K562 (cell line): ENCODE results near the gene CXXC1. TPM values are rescaled to one million over a fixed set of nuclear protein-coding genes. Genes with fewer than 3 reads are reported as not detected.
A peak's percentile ranks its signal among the peaks of the same experiment; 100 is the strongest.

ENCODE experiments used
- ATAC-seq: fragments of 200-7000 bp; cut with Tn5 transposase; 3 replicates; pipeline ENCODE4 v1.9.1; 2020; ENCODE audit warnings: moderate library complexity
- BruUV-seq: library from RNA; stranded (reverse); fragments of 400-500 nt; replicated peaks from 2 replicates; lab custom pipeline; 2021; lab: Mats Ljungman, UMichigan
- CTCF ChIA-PET: fragments of 300-600 bp; formaldehyde crosslinking; extraction: SDS; loops from one replicate; lab custom pipeline; 2021; ENCODE audit warnings: low intra/inter-chr PET ratio; lab: Yijun Ruan, JAX
- POLR2A ChIA-PET: fragments of 300-600, 350-650 bp; sonication (Branson Sonifier 250); formaldehyde crosslinking; extraction: SDS; loops from one replicate; lab custom pipeline; 2021; ENCODE audit warnings: antibody characterized with exemption, inconsistent platforms; lab: Yijun Ruan, JAX
- DNase-seq, 4 experiments: peaks; one replicate each; pipeline versions ENCODE4 v3.0.0 to v3.0.0-alpha.2; 2011 to 2018; ENCODE audit warnings: low spot score in 3 of 4, mixed read lengths in 3 of 4; ENCODE audit errors: extremely low read depth in 1 of 4
- FAIRE-seq: peaks from 2 replicates; lab custom pipeline; 2011; peaks lifted over from hg19 to GRCh38; lab: Jason Lieb, UNC
- H2AFZ ChIP-seq: 2 replicates; pipeline ENCODE4 v1.6.0; 2011; ENCODE audit warnings: low read depth, low read length, control low read depth, inconsistent platforms
- H3K27ac ChIP-seq: fragments of 200-600 bp; 3 replicates; pipeline ENCODE4 v1.8.0; 2011; ENCODE audit warnings: low read depth, mild to moderate bottlenecking, control low read depth, inconsistent platforms, low read length, moderate library complexity, mixed read lengths; ENCODE audit errors: extremely low read depth
- H3K27me3 ChIP-seq, 2 experiments: fragments of 300-600 bp in 1 of 2; 2 replicates in 1 of 2; 3 replicates in 1 of 2; pipeline versions ENCODE4 v1.6.0 to v1.8.0; 2011; ENCODE audit warnings: inconsistent platforms in 2 of 2, low read length in 2 of 2, mild to moderate bottlenecking in 1 of 2, mixed read lengths in 1 of 2, moderate library complexity in 1 of 2; ENCODE audit not compliant: control insufficient read depth in 2 of 2, insufficient read depth in 2 of 2
- H3K36me3 ChIP-seq: fragments of 300-600 bp; 3 replicates; pipeline ENCODE4 v1.8.0; 2011; ENCODE audit warnings: mild to moderate bottlenecking, low read length, inconsistent platforms; ENCODE audit not compliant: control insufficient read depth, insufficient read depth
- H3K4me1 ChIP-seq, 2 experiments: fragments of 200-600 bp in 1 of 2; replicated peaks in 1 of 2; 2 replicates in 1 of 2; 3 replicates in 1 of 2; pipeline versions ENCODE4 v1.5.1 to v1.8.0; 2011; ENCODE audit warnings: inconsistent platforms in 2 of 2, low read length in 2 of 2, mild to moderate bottlenecking in 1 of 2, mixed read lengths in 1 of 2, moderate library complexity in 1 of 2; ENCODE audit not compliant: control insufficient read depth in 2 of 2, insufficient read depth in 2 of 2
- H3K4me2 ChIP-seq: 2 replicates; pipeline ENCODE4 v1.6.1; 2011; ENCODE audit warnings: low read length, control low read depth, inconsistent platforms, mixed read lengths; ENCODE audit not compliant: insufficient read depth
- H3K4me3 ChIP-seq: fragments of 200-600 bp; sonication (generic), shearing (Covaris generic); 2 replicates; pipeline ENCODE4 v1.5.1; 2016; ENCODE audit warnings: control low read depth, inconsistent platforms
- H3K79me2 ChIP-seq: fragments of 200-600 bp; 3 replicates; pipeline ENCODE4 v1.8.0; 2011; ENCODE audit warnings: low read length, inconsistent platforms; ENCODE audit not compliant: control insufficient read depth, insufficient read depth
- H3K9ac ChIP-seq, 2 experiments: 2 replicates each; pipeline versions ENCODE4 v1.6.0 to v1.6.1; 2011; ENCODE audit warnings: low read depth in 2 of 2, low read length in 2 of 2, control low read depth in 1 of 2, inconsistent platforms in 1 of 2, mild to moderate bottlenecking in 1 of 2, mixed read lengths in 1 of 2; ENCODE audit not compliant: insufficient read depth in 1 of 2
- H3K9me1 ChIP-seq: one replicate; pipeline ENCODE4 v1.6.0; 2011; ENCODE audit warnings: inconsistent platforms, mild to moderate bottlenecking, low read length, moderate library complexity; ENCODE audit not compliant: control insufficient read depth, insufficient read depth
- H3K9me3 ChIP-seq: replicated peaks from 2 replicates; pipeline ENCODE4 v1.5.1; 2011; ENCODE audit warnings: low read depth, low read length, inconsistent platforms; ENCODE audit not compliant: control insufficient read depth, insufficient read depth
- H4K20me1 ChIP-seq: replicated peaks from 2 replicates; pipeline ENCODE4 v1.6.1; 2011; ENCODE audit warnings: low read length, inconsistent platforms, mixed read lengths; ENCODE audit not compliant: control insufficient read depth, insufficient read depth
- NFIX ChIP-seq: fragments of 250-450 bp; sonication (Bioruptor Pico); IDR thresholded peaks from 2 replicates; pipeline ENCODE4 v1.4.0; 2020; ENCODE audit warnings: low read depth, mild to moderate bottlenecking, moderate library complexity
- SAFB ChIP-seq: fragments of 200-400 bp; formaldehyde crosslinking; IDR thresholded peaks from 2 replicates; pipeline ENCODE4 v1.6.1; 2017; ENCODE audit warnings: low read depth, low read length, borderline replicate concordance
- TAF7 ChIP-seq: fragments of 450-650 bp; IDR thresholded peaks from 2 replicates; pipeline ENCODE4 v1.6.1; 2016; ENCODE audit warnings: missing genetic modification characterization, missing compliant biosample characterization
- ZNF24 ChIP-seq: fragments of 450-650 bp; IDR thresholded peaks from 2 replicates; pipeline ENCODE4 v1.6.1; 2016
- in situ Hi-C: fragments of 300-500 bp; cut with MboI; formaldehyde crosslinking; loops from 4 replicates; pipeline ENCODE4 v1.15.0; 2018; ENCODE audit warnings: inconsistent platforms, mixed read lengths
- intact Hi-C: fragments of 100-400 bp; cut with micrococcal nuclease; formaldehyde crosslinking; loops from 2 replicates; pipeline ENCODE4 v1.14.2; 2022
- polyA plus RNA-seq, 8 experiments: library from polyadenylated mRNA; depleted of rRNA in 4 of 8; stranded (reverse) in 5 of 8; unstranded in 3 of 8; fragments of >200 nt; fragmentation: Nextera tagmentation in 2 of 8; fragmentation: Illumina TruSeq in 1 of 8; extraction: Ambion mirVana in 2 of 8; extraction: Trizol in 1 of 8; gene quantifications; 2 replicates each; pipeline versions ENCODE4 v1.2.1 to v1.2.3, GENCODE V29; 2011 to 2014; ENCODE audit warnings: inconsistent platforms in 1 of 8, missing spikeins in 1 of 8
- total RNA-seq, 7 experiments: library from RNA; depleted of rRNA in 6 of 7; stranded (reverse); fragments of >200 nt in 6 of 7; fragmentation: Illumina TruSeq in 2 of 7; extraction: Trizol in 2 of 7; gene quantifications; 2 replicates each; pipeline versions ENCODE4 v1.2.1 to v1.2.3, GENCODE V29; 2011 to 2021; ENCODE audit warnings: low replicate concordance in 1 of 7
- TF ChIP-seq, protein P1 (sequence below), 2 experiments: fragments of 450-650 bp in 1 of 2; sonication (generic) in 1 of 2; formaldehyde crosslinking in 1 of 2; IDR thresholded peaks in 1 of 2; conservative IDR thresholded peaks in 1 of 2; 2 replicates each; pipeline versions ENCODE4 v1.6.1 to v1.8.1; 2016 to 2023; ENCODE audit warnings: mild to moderate bottlenecking in 2 of 2, moderate library complexity in 2 of 2, inconsistent platforms in 1 of 2, missing genetic modification reagents in 1 of 2
- TF ChIP-seq, protein P2 (sequence below): fragments of 250-450 bp; sonication (Bioruptor Pico); IDR thresholded peaks from 2 replicates; pipeline ENCODE4 v1.4.0; 2020; ENCODE audit warnings: borderline replicate concordance

The CXXC1 gene
- total and polyA plus RNA-seq, 9 of the 15 experiments (the other 6 are each of a cell fraction or from before 2014, with no cell fraction given), result 3.4 to 81.0 (median 34.1) TPM

DNA sequence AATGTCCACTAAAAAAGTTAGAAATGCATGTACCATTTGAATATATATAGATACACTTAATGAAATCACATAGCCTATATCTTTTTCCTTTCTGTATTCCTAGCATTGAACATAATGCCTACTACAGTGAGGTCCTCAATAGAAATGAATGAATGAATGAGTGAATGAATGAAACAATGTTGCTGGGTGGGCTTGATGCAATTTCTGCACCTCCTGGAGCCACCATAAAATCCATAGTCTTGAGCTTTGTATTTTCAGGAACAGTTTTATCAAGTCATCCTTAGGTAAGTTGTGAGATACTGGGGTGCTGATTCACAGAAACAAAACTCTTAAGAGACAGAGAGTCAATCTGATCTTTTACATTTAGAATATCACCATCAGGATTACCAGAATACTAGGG is 24.5 kb downstream of the CXXC1 start:
- peaks cover 4% of the 10 kb centered on the region for H3K9me3 ChIP-seq
- DNase-seq, result no peak
- no peak for FAIRE-seq
- no peaks in the 10 kb centered on the region for H3K9me1 ChIP-seq
- POLR2A ChIA-PET, result interaction anchor here (1.1 kb wide), 1 partner anchor 18 kb away, joined by 3 read pairs; the partner anchor contains the start of gene MBD1
- BruUV-seq, result no TSS peak
- peaks cover 0 to 5% of the 10 kb centered on the region in 2 experiments; a peak in 1 of 5 replicates for H3K4me1 ChIP-seq
- no peaks in the 10 kb centered on the region for H3K27me3 ChIP-seq
- no peak for ATAC-seq
- H3K9ac ChIP-seq, result no peak overlapping the region
- no peaks in the 10 kb centered on the region for H3K79me2 ChIP-seq
- H3K27ac ChIP-seq, result no peak overlapping the region
- no peak overlapping the region for H2AFZ ChIP-seq
- TF ChIP-seq TAF7 (no peak), NFIX (CRISPR knock-in tag) (no peak), SAFB (no peak), ZNF24 (peak; percentile 68)
- TF ChIP-seq, protein P1, sequence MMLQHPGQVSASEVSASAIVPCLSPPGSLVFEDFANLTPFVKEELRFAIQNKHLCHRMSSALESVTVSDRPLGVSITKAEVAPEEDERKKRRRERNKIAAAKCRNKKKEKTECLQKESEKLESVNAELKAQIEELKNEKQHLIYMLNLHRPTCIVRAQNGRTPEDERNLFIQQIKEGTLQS (IDR thresholded peaks at IDR 0.05), result no peak
- TF ChIP-seq, protein P1 (CRISPR knock-in tag; conservative IDR thresholded peaks at IDR 0.05), result no peak
- TF ChIP-seq, protein P2, sequence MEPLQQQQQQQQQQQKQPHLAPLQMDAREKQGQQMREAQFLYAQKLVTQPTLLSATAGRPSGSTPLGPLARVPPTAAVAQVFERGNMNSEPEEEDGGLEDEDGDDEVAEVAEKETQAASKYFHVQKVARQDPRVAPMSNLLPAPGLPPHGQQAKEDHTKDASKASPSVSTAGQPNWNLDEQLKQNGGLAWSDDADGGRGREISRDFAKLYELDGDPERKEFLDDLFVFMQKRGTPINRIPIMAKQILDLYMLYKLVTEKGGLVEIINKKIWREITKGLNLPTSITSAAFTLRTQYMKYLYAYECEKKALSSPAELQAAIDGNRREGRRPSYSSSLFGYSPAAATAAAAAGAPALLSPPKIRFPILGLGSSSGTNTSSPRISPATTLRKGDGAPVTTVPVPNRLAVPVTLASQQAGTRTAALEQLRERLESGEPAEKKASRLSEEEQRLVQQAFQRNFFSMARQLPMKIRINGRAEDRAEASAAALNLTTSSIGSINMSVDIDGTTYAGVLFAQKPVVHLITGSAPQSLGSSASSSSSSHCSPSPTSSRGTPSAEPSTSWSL, result no peak
- in situ Hi-C loops (no loop called here), intact Hi-C loops (no loop called here)
- no peak overlapping the region for H3K4me3 ChIP-seq
- no peak overlapping the region for H3K4me2 ChIP-seq
- CTCF ChIA-PET, result no interaction called here
- H4K20me1 ChIP-seq, result no peaks in the 10 kb centered on the region
- peaks cover 10% of the 10 kb centered on the region; the same call in 1 of the 3 replicates for H3K36me3 ChIP-seq
